Measurements from ENCODE around the gene BCL2L11.

The BCL2L11 gene

DNA sequence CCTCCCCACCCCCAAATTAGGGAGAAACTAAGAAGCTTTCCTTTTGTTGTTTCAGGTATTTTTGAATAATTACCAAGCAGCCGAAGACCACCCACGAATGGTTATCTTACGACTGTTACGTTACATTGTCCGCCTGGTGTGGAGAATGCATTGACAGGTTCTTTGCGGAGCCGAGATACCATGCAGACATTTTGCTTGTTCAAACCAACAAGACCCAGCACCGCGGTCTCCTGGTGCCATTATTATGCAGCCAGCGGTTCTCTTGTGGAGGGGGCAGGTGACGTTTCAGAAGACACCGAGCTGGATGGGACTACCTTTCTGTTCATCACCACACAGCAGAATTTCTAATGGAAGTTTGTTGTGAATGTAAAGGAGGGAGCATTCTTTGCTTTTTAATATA lies 43.4 kb downstream of the BCL2L11 start:
- no peak for DNase-seq
- peaks cover 0 to 41% (median 34%) of the 10 kb centered on the region in 4 donors for H3K4me1 ChIP-seq
- TF ChIP-seq, protein P1, sequence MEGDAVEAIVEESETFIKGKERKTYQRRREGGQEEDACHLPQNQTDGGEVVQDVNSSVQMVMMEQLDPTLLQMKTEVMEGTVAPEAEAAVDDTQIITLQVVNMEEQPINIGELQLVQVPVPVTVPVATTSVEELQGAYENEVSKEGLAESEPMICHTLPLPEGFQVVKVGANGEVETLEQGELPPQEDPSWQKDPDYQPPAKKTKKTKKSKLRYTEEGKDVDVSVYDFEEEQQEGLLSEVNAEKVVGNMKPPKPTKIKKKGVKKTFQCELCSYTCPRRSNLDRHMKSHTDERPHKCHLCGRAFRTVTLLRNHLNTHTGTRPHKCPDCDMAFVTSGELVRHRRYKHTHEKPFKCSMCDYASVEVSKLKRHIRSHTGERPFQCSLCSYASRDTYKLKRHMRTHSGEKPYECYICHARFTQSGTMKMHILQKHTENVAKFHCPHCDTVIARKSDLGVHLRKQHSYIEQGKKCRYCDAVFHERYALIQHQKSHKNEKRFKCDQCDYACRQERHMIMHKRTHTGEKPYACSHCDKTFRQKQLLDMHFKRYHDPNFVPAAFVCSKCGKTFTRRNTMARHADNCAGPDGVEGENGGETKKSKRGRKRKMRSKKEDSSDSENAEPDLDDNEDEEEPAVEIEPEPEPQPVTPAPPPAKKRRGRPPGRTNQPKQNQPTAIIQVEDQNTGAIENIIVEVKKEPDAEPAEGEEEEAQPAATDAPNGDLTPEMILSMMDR (IDR thresholded peaks at IDR 0.05) = no peak
- intact Hi-C loops (cut with DNase I; ENCODE audit: low total_unique reads) = no loop called here
- no peaks in the 10 kb centered on the region for H3K27me3 ChIP-seq
- no peak overlapping the region for H3K27ac ChIP-seq
- H3K36me3 ChIP-seq = peaks cover 0 to 34% (median 8%) of the 10 kb centered on the region in 3 donors
- H3K9me3 ChIP-seq = no peaks in the 10 kb centered on the region
- H3K4me3 ChIP-seq = no peak overlapping the region

DNA sequence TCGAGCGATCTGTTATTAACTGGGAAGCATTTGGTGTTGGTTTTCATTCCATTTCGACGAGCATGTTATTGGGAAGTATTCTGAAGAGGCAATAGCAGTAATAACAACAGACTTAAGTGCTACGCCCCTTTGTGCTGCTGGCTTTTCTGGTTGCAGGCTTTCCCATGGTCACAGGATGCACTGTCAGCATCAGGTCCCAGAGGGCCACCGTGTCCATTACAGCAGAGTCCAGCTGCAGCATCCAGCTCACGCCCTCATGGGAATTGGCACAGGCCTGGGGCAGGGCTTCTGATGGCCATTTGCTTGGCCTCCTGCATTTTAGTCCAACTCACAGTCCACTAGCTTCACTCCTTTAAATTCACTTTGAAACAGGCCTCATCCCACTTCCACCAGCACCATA lies 44.4 kb downstream of the BCL2L11 start:
- DNase-seq = no peak
- intact Hi-C loops (cut with DNase I; ENCODE audit: low total_unique reads) = no loop called here

DNA sequence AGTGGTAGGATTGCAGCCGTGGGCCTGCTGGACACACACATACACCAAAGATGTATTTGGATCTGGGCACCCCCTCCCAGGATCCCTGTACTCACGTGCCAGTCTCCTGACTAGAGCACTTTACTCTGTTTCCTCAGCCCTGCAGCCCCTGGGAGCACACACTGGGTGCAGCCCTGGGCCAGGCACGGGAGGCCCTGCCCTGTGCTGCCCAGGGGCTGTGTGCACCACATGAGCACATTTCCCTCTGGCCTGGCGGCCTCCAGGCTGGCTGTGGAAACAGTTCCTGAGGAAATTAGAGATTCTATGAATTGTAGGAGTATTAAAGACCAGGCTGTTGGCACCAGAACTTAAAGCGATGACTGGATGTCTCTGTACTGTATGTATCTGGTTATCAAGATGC lies 45.4 kb downstream of the BCL2L11 start:
- intact Hi-C loops (cut with DNase I; ENCODE audit: low total_unique reads) = no loop called here
- H3K27me3 ChIP-seq = no peaks in the 10 kb centered on the region
- no peak overlapping the region for H3K4me3 ChIP-seq
- TF ChIP-seq, protein P1 (IDR thresholded peaks at IDR 0.05) = no peak
- H3K27ac ChIP-seq = no peak overlapping the region
- H3K4me1 ChIP-seq = peaks cover 0 to 29% (median 21%) of the 10 kb centered on the region in 4 donors
- H3K36me3 ChIP-seq = peaks cover 0 to 31% (median 8%) of the 10 kb centered on the region in 3 donors
- H3K9me3 ChIP-seq = no peaks in the 10 kb centered on the region
- no peak for DNase-seq

More for the DNA sequence above, 44.4 kb downstream of the BCL2L11 start:
- TF ChIP-seq, protein P1 (IDR thresholded peaks at IDR 0.05) = no peak
- Histone ChIP-seq H3K4me1 (peaks cover 0 to 39% (median 31%) of the 10 kb centered on the region in 4 donors), H3K9me3 (no peaks in the 10 kb centered on the region), H3K4me3 (no peak overlapping the region), H3K27ac (no peak overlapping the region), H3K27me3 (no peaks in the 10 kb centered on the region), H3K36me3 (peaks cover 0 to 31% (median 8%) of the 10 kb centered on the region in 3 donors)

DNA sequence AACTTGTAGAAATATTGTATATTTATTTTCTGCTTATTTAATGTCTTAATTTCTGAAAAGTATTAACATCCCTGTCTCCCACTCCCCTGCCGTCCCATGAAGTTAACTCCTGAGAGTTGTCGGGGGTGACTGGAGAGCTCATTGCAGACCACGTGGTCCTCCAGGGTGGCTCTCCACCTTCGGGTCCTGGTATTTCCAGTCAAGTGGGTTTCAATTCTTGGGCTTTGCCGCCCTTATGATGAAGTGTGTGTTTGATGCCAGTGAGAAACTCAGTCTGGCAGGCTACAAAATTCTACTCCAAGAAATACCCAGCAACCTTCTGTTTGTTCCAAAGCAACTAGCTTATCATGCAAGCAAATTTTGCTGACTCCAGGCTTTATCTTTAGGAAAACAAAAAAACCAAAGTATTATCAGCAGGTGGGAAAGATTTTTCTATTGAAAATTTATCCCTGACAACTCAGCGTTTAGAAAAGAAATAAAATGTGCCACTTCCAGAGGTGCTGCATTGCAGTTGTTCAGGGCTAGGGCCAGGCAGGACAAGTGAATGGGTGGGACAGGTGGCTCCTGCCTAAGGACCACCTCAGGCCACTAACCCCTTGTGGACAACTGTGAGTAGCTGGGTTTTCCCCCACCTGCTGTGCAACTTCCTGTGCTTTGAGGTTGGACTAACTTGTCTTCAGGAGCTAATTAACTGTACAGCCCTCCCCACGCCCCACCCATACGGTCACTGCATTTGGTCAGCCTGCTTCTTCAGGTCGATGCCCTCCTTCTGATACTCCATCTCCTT lies 46.6 kb downstream of the BCL2L11 start:
- Histone ChIP-seq H3K27me3 (no peaks in the 10 kb centered on the region), H3K4me1 (peaks cover 0 to 17% (median 9%) of the 10 kb centered on the region in 4 donors), H3K36me3 (peaks cover 0 to 31% (median 8%) of the 10 kb centered on the region in 3 donors), H3K4me3 (no peak overlapping the region), H3K9me3 (no peaks in the 10 kb centered on the region), H3K27ac (no peak overlapping the region)
- TF ChIP-seq, protein P1 (IDR thresholded peaks at IDR 0.05) = no peak
- intact Hi-C loops (cut with DNase I; ENCODE audit: low total_unique reads) = no loop called here
- DNase-seq = no peak

DNA sequence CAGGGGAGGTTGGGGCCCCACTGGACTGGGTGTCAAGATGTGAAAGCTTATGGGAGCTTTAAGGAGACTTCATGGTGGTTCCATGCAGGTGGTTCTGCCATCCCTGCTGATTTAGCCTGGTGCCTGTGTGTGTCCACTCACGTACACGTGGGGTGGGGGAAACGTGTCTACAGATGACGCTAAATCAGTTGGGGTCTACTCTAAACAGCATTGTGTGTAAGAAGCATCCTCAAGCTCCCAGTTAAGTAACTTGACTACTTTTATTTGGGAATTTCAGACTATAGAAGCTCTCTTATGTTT lies 47.1 kb downstream of the BCL2L11 start:
- no peak for DNase-seq
- Histone ChIP-seq H3K27ac (no peak overlapping the region), H3K27me3 (no peaks in the 10 kb centered on the region), H3K9me3 (no peaks in the 10 kb centered on the region), H3K4me1 (peaks cover 0 to 17% (median 9%) of the 10 kb centered on the region in 4 donors), H3K36me3 (peaks cover 0 to 31% (median 8%) of the 10 kb centered on the region in 3 donors), H3K4me3 (no peak overlapping the region)
- intact Hi-C loops (cut with DNase I; ENCODE audit: low total_unique reads) = no loop called here
- TF ChIP-seq, protein P1 (IDR thresholded peaks at IDR 0.05) = no peak

Data from tibial artery (tissue), 4 donors.